DMS 273 (cell line): Measurements from ENCODE around the gene ATP6V0A4.
A peak's percentile ranks its signal among the peaks of the same experiment; 100 is the strongest.

Experiments
- DNase-seq: peaks from one replicate; lab custom pipeline; 2025; ENCODE audit not compliant: unreplicated experiment; lab: John Stamatoyannopoulos, UW

The ATP6V0A4 gene

DNA sequence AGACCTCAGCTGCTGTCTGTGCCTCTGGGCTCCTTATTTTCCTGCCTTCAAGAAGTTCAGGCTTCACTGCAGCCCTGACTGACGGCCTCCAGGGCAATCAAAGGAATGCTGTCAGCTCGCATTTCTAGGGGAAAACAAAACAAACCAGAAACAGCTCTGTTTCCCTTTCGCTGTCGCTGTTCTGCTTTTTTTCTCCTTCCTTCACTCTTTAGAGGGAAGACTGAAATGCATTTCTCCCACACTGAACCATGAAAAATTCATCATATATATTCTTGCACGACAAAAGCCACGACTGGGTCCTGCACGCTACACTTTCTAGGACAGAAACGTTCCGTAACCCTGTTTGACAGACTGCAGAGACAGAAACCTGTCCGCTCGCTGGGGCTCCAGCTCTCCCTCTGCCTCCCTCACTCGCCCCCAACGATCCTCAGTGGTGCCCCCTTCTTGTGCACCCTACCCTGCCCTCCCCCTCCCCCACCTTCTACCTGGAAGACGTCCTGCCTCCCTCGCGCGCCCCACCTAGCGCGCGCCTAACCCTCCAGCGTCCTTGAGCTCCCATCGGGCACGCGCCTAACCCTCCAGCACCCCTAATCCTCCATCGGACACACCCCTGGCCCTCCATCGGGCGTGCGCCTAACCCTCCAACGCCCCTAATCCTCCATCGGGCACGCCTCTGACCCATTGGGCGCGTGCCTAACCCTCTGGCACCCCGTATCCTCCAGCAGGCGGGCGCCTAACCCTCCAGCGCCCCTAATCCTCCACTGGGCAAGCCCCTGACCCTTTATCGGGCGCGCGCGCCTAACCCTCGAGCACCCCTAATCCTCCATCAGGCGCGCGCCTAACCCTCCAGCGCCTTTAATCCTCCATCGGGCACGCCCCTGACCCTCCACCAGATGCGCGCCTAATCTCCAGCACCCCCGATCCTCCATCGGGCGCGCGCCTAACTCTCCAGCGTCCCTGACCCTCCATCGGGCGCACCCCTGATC lies 134.0 kb downstream of the ATP6V0A4 start:
- peak; percentile 32 for DNase-seq

- DNase-seq = no peak
These were observed 135.0 kb downstream of the ATP6V0A4 start for GRCh38 chr7:138662991-138663320.

- DNase-seq = no peak
These were observed 135.7 kb downstream of the ATP6V0A4 start for GRCh38 chr7:138662076-138662990.

GRCh38 chr7:138661069-138661635 lies 136.8 kb downstream of the ATP6V0A4 start:
- no peak for DNase-seq

- DNase-seq = no peak
These were observed 139.1 kb downstream of the ATP6V0A4 start for GRCh38 chr7:138658889-138659288.

- no peak for DNase-seq
These were observed 140.1 kb downstream of the ATP6V0A4 start for GRCh38 chr7:138657854-138658386.

DNA sequence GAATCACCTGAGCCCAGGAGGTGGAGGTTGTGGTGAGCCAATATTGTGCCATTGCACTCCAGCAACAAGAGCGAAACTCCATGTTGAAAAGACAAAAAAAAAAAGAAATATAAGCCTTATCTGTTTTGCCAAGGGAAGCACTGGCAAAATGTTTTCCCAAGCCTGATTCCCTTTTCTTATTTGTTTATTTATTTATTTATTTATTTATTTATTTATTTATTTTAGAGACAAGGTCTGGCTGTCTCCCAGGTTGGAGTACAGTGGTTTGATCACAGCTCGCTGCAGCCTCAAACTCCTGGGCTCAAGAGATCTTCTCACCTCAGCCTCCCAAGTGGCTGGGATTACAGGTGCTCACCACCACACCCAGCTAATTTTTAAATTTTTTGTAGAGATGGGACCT lies 141.0 kb downstream of the ATP6V0A4 start:
- no peak for DNase-seq
